Pancreas (tissue), 10 donors: Measurements from ENCODE around the gene DNER. TPM values are rescaled to one million over a fixed set of nuclear protein-coding genes. Genes with fewer than 3 reads are reported as not detected.

Experiments
- ATAC-seq, 4 donors: fragments of 200-7000 bp; cut with Tn5 transposase; one replicate each; pipeline versions ENCODE4 v1.8.0 to v1.9.1; 2020; ENCODE audit warnings: mild to moderate bottlenecking in 4 of 4, moderate library complexity in 4 of 4
- DNase-seq, 6 donors: peaks; one replicate each; pipeline ENCODE4 v3.0.0-alpha.2; 2020
- FAIRE-seq: peaks from 2 replicates; lab custom pipeline; 2012; peaks lifted over from hg19 to GRCh38; lab: Jason Lieb, UNC
- H3K27ac ChIP-seq, 4 donors: fragments of 200-600 bp; sonication (generic); 1 replicate in 3 of 4; 2 replicates in 1 of 4; pipeline versions ENCODE4 v1.5.0 to v1.8.0; 2020
- H3K27me3 ChIP-seq, 4 donors: fragments of 200-600 bp; one replicate each; pipeline ENCODE4 v1.8.0; 2021
- H3K36me3 ChIP-seq, 3 donors: fragments of 200-600 bp; sonication (generic) in 1 of 3; one replicate each; pipeline versions ENCODE4 v1.5.0 to v1.8.0; 2020 to 2021
- H3K4me1 ChIP-seq, 3 donors: fragments of 200-600 bp; one replicate each; pipeline ENCODE4 v1.8.0; 2021
- H3K4me3 ChIP-seq, 4 donors: fragments of 200-600 bp; sonication (generic) in 2 of 4; one replicate each; pipeline versions ENCODE4 v1.5.0 to v1.8.0; 2020 to 2021
- H3K9me3 ChIP-seq, 4 donors: fragments of 200-600 bp; one replicate each; pipeline ENCODE4 v1.8.0; 2021
- CTCF ChIP-seq, 4 donors: fragments of 200-600 bp; sonication (generic) in 3 of 4; IDR thresholded peaks; one replicate each; pipeline versions ENCODE4 v1.5.0 to v1.8.0; 2021; ENCODE audit warnings: antibody characterized with exemption in 4 of 4
- WGBS, 2 donors: extraction: QIAGEN DNeasy Blood & Tissue Kit; methylation state at CpG; one replicate each; pipeline ENCODE4 v1.1.7; 2013; 5-methylcytosine and 5-hydroxymethylcytosine counted together
- intact Hi-C, 3 donors: fragments of 100-400 bp; cut with DNase I; formaldehyde crosslinking; loops; one replicate each; pipeline versions ENCODE4 v1.11.1 to v1.14.2; 2022
- polyA plus RNA-seq, 2 donors: library from polyadenylated mRNA; stranded (reverse); fragments of 200-250 nt; gene quantifications; one replicate each; pipeline ENCODE4 v1.2.3, GENCODE V29; 2013
- total RNA-seq, 6 donors: library from RNA; stranded (reverse); fragmentation: NEBNext Ultra II Directional in 4 of 6; extraction: Animal tissue kit (Norgen Biotek cat#: 25700) in 4 of 6; gene quantifications; one replicate each; pipeline versions ENCODE4 v1.2.1 to v1.2.4, GENCODE V29; 2021 to 2023
- donor health status: healthy with polysubstance abuse.
- donor health status: DM: no; HTN: no; CAD: no; lungs with moderate emphysema.
- donor health status: DM: no; HTN: no; CAD: no.
- donor health status: control.
- donor health status: control.
- donor health status: Bipolar disorder and iron deficiency.
- donor health status: DM: yes; HTN: yes; CAD: no.
- donor health status: DM: no; HTN: no; CAD: no.
- donor health status: DM: no; HTN: no; CAD: no.
- donor health status: DM: yes; HTN: yes; CAD: no.

Gene DNER
- total and polyA plus RNA-seq, 8 donors, result 0.25 to 2.3 (median 0.44) TPM

GRCh38 chr2:229646186-229646723 is 68.1 kb downstream of the DNER start:
- H3K9me3 ChIP-seq, result no peaks in the 10 kb centered on the region
- DNase-seq (no peak), FAIRE-seq (no peak), ATAC-seq (no peak)
- intact Hi-C loops, result no loop called here
- WGBS, 2 donors, result 57 to 63% methylated on average over 4 of the region's 4 CpGs
- H3K27me3 ChIP-seq, result no peaks in the 10 kb centered on the region
- no peaks in the 10 kb centered on the region for H3K36me3 ChIP-seq
- H3K27ac ChIP-seq, result no peak overlapping the region
- no peak overlapping the region for H3K4me3 ChIP-seq
- TF ChIP-seq CTCF (IDR thresholded peaks at IDR 0.05), result no peak
- H3K4me1 ChIP-seq, result peaks cover 0 to 3% (median 0%) of the 10 kb centered on the region in 3 donors

DNA sequence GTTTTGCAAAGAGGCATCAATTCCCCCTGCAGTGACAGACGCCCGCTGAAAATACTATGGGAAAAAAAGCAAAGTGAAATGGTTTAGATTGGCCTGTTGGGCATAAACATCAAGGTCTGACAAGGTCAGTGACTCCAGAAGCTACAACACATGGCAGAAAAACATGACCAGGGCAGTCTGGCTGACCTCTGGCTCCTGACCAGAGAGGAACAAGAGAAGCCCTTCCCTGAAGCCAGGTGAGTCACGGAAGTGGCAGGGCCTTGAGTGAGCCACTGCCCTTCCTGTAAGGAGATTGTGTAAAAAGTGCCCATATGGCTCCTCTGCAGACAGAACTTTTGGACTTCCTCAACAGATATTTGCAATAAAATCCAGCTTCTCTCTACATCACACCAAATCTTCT is 72.0 kb downstream of the DNER start:
- ATAC-seq, result peak; percentile 74 to 90 (median 84)
- Histone ChIP-seq H3K9me3 (no peaks in the 10 kb centered on the region), H3K27me3 (no peaks in the 10 kb centered on the region), H3K36me3 (no peaks in the 10 kb centered on the region), H3K27ac (no peak overlapping the region), H3K4me1 (peaks cover 0 to 3% (median 0%) of the 10 kb centered on the region in 3 donors), H3K4me3 (no peak overlapping the region)
- intact Hi-C loops, result no loop called here
- DNase-seq, result peak in 4 of 6 donors; percentile 23 to 60 (median 46)
- FAIRE-seq, result no peak
- WGBS, 2 donors, result 59 to 62% methylated on average over 3 of the region's 3 CpGs
- no peak for TF ChIP-seq CTCF (IDR thresholded peaks at IDR 0.05)

DNA sequence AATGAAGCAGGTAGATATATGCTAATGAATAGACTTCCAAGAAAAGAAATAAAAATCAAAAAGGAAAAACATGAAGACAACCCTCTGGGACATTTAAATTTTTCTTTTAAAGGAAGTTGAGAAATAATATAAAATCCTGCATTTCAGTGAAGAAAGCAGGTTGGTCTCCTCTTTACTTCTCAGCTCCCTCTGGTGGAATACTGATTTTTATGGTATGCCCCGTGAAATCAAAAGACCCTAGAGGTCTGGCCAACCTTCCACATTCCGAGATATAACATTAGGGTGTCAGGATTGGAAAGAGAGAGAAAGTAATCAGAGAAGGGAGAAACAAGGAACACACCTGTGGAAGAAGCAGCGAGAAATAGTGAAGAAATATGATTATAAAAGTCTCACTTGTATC is 72.7 kb downstream of the DNER start:
- no peak for DNase-seq
- no peak for FAIRE-seq
- no peak for ATAC-seq

GRCh38 chr2:229640636-229641035 is 73.7 kb downstream of the DNER start:
- no peaks in the 10 kb centered on the region for H3K9me3 ChIP-seq
- no peak overlapping the region for H3K4me3 ChIP-seq
- intact Hi-C loops, result no loop called here
- TF ChIP-seq CTCF (IDR thresholded peaks at IDR 0.05), result no peak
- WGBS, 2 donors, result 91 to 98% methylated on average over 4 of the region's 4 CpGs
- no peak for FAIRE-seq
- no peaks in the 10 kb centered on the region for H3K36me3 ChIP-seq
- H3K27ac ChIP-seq, result no peak overlapping the region
- ATAC-seq, result no peak
- DNase-seq, result no peak
- H3K4me1 ChIP-seq, result peaks cover 0 to 3% (median 0%) of the 10 kb centered on the region in 3 donors
- H3K27me3 ChIP-seq, result no peaks in the 10 kb centered on the region

More for the DNA sequence above, 72.7 kb downstream of the DNER start:
- intact Hi-C loops, result no loop called here
- TF ChIP-seq CTCF (IDR thresholded peaks at IDR 0.05), result no peak
- no peaks in the 10 kb centered on the region for H3K27me3 ChIP-seq
- no peak overlapping the region for H3K27ac ChIP-seq
- H3K9me3 ChIP-seq, result no peaks in the 10 kb centered on the region
- no peaks in the 10 kb centered on the region for H3K36me3 ChIP-seq
- WGBS, 2 donors, result 69 to 71% methylated on average over 3 of the region's 3 CpGs
- H3K4me3 ChIP-seq, result no peak overlapping the region
- H3K4me1 ChIP-seq, result peaks cover 0 to 3% (median 0%) of the 10 kb centered on the region in 3 donors

DNA sequence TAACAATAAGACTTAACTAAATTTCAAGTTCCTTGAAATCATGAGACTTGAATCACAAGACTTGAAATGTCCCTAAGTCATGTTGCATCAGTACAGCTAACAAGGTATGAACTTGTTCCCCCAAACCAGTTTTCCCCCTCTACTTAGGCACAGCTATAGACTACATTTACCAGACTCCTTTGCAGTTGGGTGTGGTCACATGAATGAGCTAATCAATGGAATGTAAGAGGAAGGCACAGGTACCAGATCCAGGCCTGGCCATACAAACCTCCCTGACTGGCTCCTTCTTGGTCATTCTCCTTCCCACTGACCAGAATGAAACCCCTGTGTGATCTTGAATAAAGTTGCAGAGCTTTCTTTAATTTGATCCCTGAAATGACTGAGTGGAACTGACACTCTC is 77.8 kb downstream of the DNER start:
- H3K27ac ChIP-seq, result no peak overlapping the region
- intact Hi-C loops, result no loop called here
- no peaks in the 10 kb centered on the region for H3K4me1 ChIP-seq
- TF ChIP-seq CTCF (IDR thresholded peaks at IDR 0.05), result no peak
- H3K36me3 ChIP-seq, result no peaks in the 10 kb centered on the region
- no peak overlapping the region for H3K4me3 ChIP-seq
- FAIRE-seq (no peak), DNase-seq (no peak), ATAC-seq (no peak)
- no peaks in the 10 kb centered on the region for H3K27me3 ChIP-seq
- H3K9me3 ChIP-seq, result no peaks in the 10 kb centered on the region
